GM18907 (cell line): Measurements from ENCODE around the gene GTF2E1.

Experiments
- ATAC-seq: cut with Tn5 transposase; IDR thresholded peaks from one replicate; pipeline ENCODE4 v1.9.1; 2021; ENCODE audit warnings: mild to moderate bottlenecking, moderate library complexity; ENCODE audit not compliant: unreplicated experiment

Gene GTF2E1

DNA sequence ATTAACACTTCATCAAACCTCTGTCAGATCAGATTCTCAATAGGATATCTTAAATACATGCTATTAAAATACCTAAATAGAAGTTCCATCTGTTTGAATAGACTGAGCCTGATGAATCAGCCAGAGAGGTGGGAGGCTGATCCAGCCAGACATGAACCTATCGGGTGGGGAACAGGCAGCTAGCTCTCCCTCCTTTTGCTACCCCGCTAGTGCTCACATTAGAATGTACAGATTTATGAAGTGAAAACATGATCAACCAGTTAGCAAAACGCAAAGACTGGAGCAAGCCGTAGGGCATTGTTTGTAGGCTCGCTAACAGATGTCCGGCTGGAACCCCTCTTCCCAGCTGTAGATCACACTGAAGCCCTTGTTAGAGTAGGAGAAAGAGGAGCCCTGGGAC, 54.4 kb downstream of the GTF2E1 start:
- ATAC-seq, result no peak

- ATAC-seq, result no peak
Observed at GRCh38 chr3:120797857-120798256, 55.3 kb downstream of the GTF2E1 start.

DNA sequence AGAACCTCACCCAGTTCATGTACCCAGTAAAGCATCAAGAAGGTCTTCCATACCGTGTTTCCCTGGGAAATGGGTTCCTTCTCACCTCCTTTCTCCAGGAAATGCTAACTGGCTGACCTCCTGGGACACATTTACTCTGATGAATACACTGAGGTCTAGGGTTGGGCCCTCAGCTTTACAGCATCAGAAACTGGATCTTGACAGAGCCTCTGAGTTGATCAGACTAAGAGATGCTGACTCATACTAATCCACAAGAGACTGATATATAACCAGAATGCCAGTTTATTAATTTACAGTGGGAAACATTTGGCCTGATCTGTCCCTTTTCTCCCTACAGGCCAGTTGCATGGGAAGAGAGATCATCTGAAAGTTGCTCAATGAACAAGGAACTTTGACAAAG, 55.8 kb downstream of the GTF2E1 start:
- no peak for ATAC-seq

DNA sequence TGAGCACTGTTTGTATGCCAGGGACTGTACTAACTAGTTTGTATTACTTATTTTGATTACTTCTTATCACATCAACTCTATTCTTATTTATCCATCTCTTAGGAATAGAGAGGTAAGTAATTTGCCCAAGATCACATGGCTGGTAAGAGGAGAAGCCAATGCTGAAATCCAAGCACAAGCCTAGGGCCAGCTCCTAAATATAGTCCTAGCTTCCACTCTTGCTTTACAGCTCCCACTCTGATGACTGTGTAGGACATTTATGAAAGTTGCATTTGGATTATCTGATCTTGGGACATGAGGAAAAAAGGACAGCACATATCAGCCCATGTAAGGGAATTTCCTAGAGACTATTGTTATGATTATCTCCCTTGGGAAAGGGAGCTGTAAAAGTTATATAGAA, 58.1 kb downstream of the GTF2E1 start:
- no peak for ATAC-seq

GRCh38 chr3:120801484-120801883, 58.9 kb downstream of the GTF2E1 start:
- no peak for ATAC-seq

GRCh38 chr3:120802916-120803315, 60.4 kb downstream of the GTF2E1 start:
- no peak for ATAC-seq

- no peak for ATAC-seq
Observed at GRCh38 chr3:120816728-120817127, 74.2 kb downstream of the GTF2E1 start.

GRCh38 chr3:120820748-120821147, 78.2 kb downstream of the GTF2E1 start:
- no peak for ATAC-seq

- ATAC-seq, result no peak
Observed at GRCh38 chr3:120821426-120821825, 78.9 kb downstream of the GTF2E1 start.

DNA sequence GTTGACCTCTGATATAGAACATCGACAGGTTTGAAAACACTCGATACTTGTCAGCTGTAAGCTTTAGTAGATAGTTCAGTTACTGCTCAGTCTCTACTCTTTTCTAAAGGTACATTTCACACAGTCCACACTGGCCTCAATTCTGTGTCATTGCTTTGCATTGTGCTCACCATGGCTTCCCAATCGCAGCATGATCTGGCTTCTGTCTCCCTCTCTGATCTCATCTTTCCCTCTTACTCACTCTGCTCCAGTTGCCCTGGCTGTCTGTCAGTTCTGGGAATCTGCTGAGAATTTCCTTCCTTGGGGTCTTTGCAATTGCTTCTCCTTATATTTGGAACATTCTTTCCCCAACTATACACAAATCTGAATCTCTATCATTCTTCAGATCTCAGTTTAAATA, 80.6 kb downstream of the GTF2E1 start:
- no peak for ATAC-seq

- no peak for ATAC-seq
Observed at GRCh38 chr3:120824613-120825012, 82.1 kb downstream of the GTF2E1 start.

- no peak for ATAC-seq
Observed at GRCh38 chr3:120828796-120829195, 86.3 kb downstream of the GTF2E1 start.

DNA sequence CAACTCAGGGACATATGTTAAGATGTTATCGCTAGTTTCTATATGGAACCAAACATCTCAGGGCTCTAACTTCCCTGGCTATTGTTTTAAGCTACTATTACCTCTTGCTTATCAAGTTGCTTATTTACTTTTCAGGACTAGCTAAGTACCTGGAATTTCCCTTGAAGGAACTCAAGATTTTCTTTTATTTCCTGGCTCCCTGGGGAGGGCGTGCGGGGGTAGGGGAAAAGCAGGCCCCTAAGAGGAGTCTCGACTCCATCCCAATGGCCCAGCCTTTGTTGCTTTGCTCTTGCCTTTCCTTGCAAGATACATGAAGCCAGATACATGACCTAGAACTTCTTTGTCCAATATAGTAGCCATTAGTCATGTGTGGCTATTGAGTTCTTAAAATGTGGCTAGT, 88.5 kb downstream of the GTF2E1 start:
- ATAC-seq, result no peak
